ENCODE data around the gene ARHGAP4. TPM values are rescaled to one million over a fixed set of nuclear protein-coding genes. Genes with fewer than 3 reads are reported as not detected.

ARHGAP4 gene
- total and polyA plus RNA-seq, 4 experiments from 2014 or later: 65.4 to 330 (median 222) TPM

DNA sequence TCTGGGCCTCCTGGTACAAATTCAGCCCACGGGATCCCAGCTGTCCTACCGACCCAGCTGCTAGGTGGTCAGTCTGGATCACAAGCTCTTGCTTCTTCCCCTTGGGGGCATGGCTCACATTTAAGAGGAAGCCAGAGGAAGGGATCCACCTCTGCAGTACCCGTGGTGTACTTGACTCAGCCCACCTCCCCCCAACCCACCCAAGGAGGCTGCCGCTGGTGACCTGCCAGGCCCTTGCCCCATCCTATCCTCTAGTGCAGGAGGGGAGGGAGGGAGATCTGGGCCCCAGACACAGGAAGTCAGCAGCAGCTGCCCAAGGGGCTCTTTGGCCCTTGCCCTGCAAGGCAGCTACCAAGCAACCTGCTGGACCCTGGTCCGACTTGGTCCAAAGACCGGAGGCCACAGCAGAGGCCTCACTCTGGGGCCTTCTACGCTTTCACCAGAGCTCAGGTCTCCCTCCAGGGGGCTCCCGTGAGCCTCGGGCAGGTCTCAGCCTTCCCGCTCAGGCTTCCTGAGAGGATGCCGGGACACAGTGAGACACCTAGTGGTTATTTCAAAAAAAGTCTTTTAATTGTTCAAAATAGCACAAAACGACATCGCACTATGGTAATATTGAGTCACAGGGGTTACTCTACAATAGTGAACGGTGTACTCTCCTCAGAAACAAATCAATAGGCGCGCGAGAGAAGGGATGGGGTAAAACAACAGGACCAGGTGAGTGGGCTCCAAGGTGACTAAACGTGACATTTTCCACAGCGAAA lies 21.1 kb upstream of the ARHGAP4 start:
- peak; percentile 77 to 82 (median 80) for DNase-seq
- peaks cover 18% of the 10 kb centered on the region in 2 donors for H3K36me3 Mint-ChIP-seq
- peaks cover 0 to 2% (median 0%) of the 10 kb centered on the region in 8 donors for H3K9me3 Mint-ChIP-seq
- ChIA-PET POLR2A (ENCODE audit: partially characterized antibody) (interaction anchor here (0.9 to 21.2 kb wide), 8 partner anchors 20 to 184 kb away, joined by 3 to 447 read pairs (median 4); partner anchors contain the start of genes ARHGAP4, HCFC1, IRAK1 and NAA10), CTCF (ENCODE audit: partially characterized antibody) (interaction anchor here (0.7 to 10.4 kb wide), 19 partner anchors 10 to 1005 kb away, joined by 3 to 290 read pairs (median 5); partner anchors contain the start of genes ARHGAP4, HCFC1, IDH3G and NAA10)
- H3K36me3 ChIP-seq (ENCODE audit: insufficient read depth, low read length): peaks cover 21% of the 10 kb centered on the region
- H3K4me1 Mint-ChIP-seq: peaks cover 5 to 16% (median 6%) of the 10 kb centered on the region in 4 donors
- H3K27ac Mint-ChIP-seq: peak overlapping the region in 6 of 7 donors; percentile 40 to 91 (median 68)
- H3K27ac ChIP-seq (ENCODE audit: low read depth, low read length): peak overlapping the region; percentile 9
- H3K4me1 ChIP-seq (ENCODE audit: insufficient read depth, low read length): peaks cover 20% of the 10 kb centered on the region
- no peaks in the 10 kb centered on the region for H3K9me3 ChIP-seq (ENCODE audit: control insufficient read depth in 1 of 2, low read length in 2 of 2)
- no peaks in the 10 kb centered on the region for H3K27me3 Mint-ChIP-seq
- intact Hi-C loops (cut with micrococcal nuclease): loop anchor here (1.0 to 5.0 kb wide), 3 partner anchors 23 to 183 kb away; partner anchors contain the start of gene PLXNB3
- H3K4me3 Mint-ChIP-seq: no peak overlapping the region
- H3K4me3 ChIP-seq (ENCODE audit: low read length in 2 of 2): no peak overlapping the region
- H3K27me3 ChIP-seq (ENCODE audit: insufficient read depth, low read length): no peaks in the 10 kb centered on the region

DNA sequence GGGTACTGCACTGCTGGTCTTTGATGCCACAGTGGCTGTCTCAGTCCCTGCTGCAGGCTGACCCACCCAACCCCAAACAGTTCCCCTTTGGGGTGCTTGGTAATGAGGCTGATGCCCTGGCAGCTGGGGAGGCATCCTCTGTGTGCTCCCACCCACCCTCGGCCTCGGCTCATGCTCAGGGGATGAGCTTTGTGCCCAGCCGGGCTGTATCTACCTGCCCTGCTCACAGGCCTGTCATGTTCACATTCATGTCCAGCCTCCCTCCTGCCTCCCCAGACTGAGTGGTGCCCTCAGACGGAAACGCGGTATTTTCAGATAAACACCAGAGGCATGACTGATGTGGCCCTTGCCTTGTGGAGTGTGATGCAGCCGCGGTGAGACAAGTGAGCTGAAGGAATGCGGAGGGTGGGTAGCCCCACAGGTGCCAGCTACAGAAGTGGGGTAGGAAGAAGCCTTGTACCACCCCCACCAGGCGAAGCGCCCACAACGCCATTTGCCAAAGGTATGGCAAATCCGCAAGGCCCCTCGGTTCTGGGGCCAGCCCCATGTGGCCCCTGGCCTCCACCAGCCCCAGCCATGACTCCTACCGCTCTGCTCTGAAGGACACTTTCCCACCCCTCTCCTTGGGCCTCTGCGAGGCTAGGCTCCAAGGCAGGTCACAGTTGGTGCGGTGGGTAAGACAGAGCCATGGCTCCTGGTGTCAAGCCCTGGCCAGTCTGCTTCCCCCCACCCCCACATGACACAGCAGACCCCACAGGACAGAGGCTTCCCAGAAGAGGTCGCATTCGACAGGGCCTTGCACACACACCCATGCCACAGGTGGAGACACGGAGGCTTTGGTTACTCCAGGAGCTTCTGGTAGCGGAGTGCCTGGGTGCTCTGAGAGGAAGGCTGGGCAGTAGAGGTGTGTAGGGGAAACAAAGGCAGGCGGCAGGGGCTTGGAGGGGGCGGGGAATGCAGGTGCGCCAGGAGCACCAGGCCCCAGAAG lies 20.2 kb upstream of the ARHGAP4 start:
- H3K9me3 ChIP-seq (ENCODE audit: control insufficient read depth in 1 of 2, low read length in 2 of 2): no peaks in the 10 kb centered on the region
- H3K36me3 ChIP-seq (ENCODE audit: insufficient read depth, low read length): peaks cover 17% of the 10 kb centered on the region
- POLR2A ChIA-PET (ENCODE audit: partially characterized antibody): interaction anchor here (0.9 to 21.2 kb wide), 5 partner anchors 19 to 74 kb away, joined by 3 to 447 read pairs (median 4); partner anchors contain the start of genes ARHGAP4, IRAK1 and NAA10
- Mint-ChIP-seq H3K4me3 (no peak overlapping the region), H3K4me1 (peaks cover 5 to 17% (median 7%) of the 10 kb centered on the region in 4 donors), H3K27ac (peak overlapping the region in 4 of 7 donors; percentile 17 to 65 (median 52)), H3K36me3 (peaks cover 15 to 16% of the 10 kb centered on the region in 2 donors), H3K9me3 (peaks cover 0 to 2% (median 0%) of the 10 kb centered on the region in 8 donors), H3K27me3 (no peaks in the 10 kb centered on the region)
- DNase-seq: peak in 1 of 5 donors; percentile 11
- peaks cover 20% of the 10 kb centered on the region for H3K4me1 ChIP-seq (ENCODE audit: insufficient read depth, low read length)
- CTCF ChIA-PET (ENCODE audit: partially characterized antibody): interaction anchor here (0.7 to 10.4 kb wide), 18 partner anchors 9 to 1004 kb away, joined by 3 to 290 read pairs (median 5); partner anchors contain the start of genes ARHGAP4, HCFC1, IDH3G and NAA10
- no peak overlapping the region for H3K4me3 ChIP-seq (ENCODE audit: low read length in 2 of 2)
- no peaks in the 10 kb centered on the region for H3K27me3 ChIP-seq (ENCODE audit: insufficient read depth, low read length)
- no peak overlapping the region for H3K27ac ChIP-seq (ENCODE audit: low read depth, low read length)
- intact Hi-C loops (cut with micrococcal nuclease): loop anchor here (5.0 kb wide), 1 partner anchor 39 kb away; no protein-coding TSS in a partner anchor

DNA sequence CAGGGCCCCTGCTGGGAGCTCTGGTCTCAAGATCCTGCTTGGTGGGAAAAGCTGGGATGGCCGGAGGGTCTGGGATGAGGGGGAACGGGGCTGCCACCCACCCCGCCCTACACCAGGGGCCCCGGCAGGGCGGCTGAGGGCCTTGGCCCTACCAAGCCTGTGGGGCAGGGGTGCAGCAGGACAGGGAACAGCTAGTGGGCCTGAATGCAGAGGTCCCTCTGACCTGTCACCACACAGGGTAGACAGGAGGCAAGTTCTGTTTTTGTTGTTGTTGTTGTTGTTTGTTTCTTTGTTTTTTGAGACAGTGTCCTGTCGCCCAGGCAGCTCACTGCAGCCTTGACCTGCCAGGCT lies 18.7 kb upstream of the ARHGAP4 start:
- peak overlapping the region in 2 of 7 donors; percentile 58 to 70 for H3K27ac Mint-ChIP-seq
- Histone ChIP-seq H3K36me3 (ENCODE audit: insufficient read depth, low read length) (peaks cover 2% of the 10 kb centered on the region), H3K27ac (ENCODE audit: low read depth, low read length) (no peak overlapping the region), H3K9me3 (ENCODE audit: control insufficient read depth in 1 of 2, low read length in 2 of 2) (no peaks in the 10 kb centered on the region), H3K27me3 (ENCODE audit: insufficient read depth, low read length) (no peaks in the 10 kb centered on the region), H3K4me1 (ENCODE audit: insufficient read depth, low read length) (peaks cover 20% of the 10 kb centered on the region), H3K4me3 (ENCODE audit: low read length in 2 of 2) (peak overlapping the region in 1 of 2 donors; percentile 17)
- CTCF ChIA-PET (ENCODE audit: partially characterized antibody): interaction anchor here (0.6 to 10.4 kb wide), 5 partner anchors 9 to 582 kb away, joined by 3 to 290 read pairs (median 3); partner anchors contain the start of genes ARHGAP4, NAA10 and PLXNB3
- no peaks in the 10 kb centered on the region for H3K27me3 Mint-ChIP-seq
- peaks cover 5 to 19% (median 8%) of the 10 kb centered on the region in 4 donors for H3K4me1 Mint-ChIP-seq
- peak overlapping the region in 1 of 8 donors; percentile 4 for H3K4me3 Mint-ChIP-seq
- intact Hi-C loops (cut with micrococcal nuclease): loop anchor here (5.0 kb wide), 1 partner anchor 37 kb away; no protein-coding TSS in a partner anchor
- peaks cover 4 to 9% of the 10 kb centered on the region in 2 donors for H3K36me3 Mint-ChIP-seq
- DNase-seq: no peak
- H3K9me3 Mint-ChIP-seq: peaks cover 0 to 2% (median 0%) of the 10 kb centered on the region in 8 donors
- POLR2A ChIA-PET (ENCODE audit: partially characterized antibody): interaction anchor here (0.7 to 21.2 kb wide), 3 partner anchors 18 to 467 kb away, joined by 3 to 447 read pairs (median 4); partner anchors contain the start of genes ARHGAP4 and NAA10

DNA sequence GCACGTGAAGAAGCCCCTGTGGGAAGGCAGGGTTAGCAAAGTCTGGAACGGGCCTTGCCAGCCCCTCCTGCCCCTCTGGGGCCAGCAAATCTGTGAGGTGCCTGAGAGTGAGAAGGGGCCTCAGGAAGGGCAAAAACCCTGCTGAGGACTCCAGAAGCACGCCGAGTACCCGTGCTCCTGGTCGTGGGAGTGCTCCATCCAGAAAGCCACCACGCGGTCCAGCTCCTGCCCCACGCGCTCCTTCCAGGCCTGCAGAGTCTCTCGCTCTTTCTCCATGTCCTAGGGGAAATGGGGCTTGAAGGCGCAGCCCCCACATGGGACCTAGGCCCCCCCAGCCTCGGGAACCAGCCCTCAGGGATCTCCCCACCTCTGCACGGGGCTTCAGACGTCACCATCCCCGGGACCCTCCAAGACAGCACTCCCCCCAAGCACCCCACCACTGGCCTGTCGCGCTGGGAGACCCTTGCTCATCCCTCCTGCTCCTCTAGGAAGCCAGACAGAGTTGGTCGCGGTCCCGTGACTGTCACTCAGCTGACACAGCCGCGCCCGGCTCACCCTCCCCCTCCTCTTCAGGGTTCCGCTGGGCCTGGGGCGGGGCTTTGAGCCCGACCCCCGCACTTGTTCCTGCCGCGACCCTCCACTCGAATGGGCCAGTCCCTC lies 18.2 kb upstream of the ARHGAP4 start, which contains the start of gene RENBP:
RENBP (minus strand) TSS at position 504 of the 660 bp plus-strand sequence; CDS start at position 471, 33 bp downstream.
- CTCF ChIA-PET (ENCODE audit: partially characterized antibody): interaction anchor here (1.3 to 10.4 kb wide), 3 partner anchors 16 to 583 kb away, joined by 3 to 290 read pairs (median 28); partner anchors contain the start of genes ARHGAP4, NAA10 and PLXNB3

DNA sequence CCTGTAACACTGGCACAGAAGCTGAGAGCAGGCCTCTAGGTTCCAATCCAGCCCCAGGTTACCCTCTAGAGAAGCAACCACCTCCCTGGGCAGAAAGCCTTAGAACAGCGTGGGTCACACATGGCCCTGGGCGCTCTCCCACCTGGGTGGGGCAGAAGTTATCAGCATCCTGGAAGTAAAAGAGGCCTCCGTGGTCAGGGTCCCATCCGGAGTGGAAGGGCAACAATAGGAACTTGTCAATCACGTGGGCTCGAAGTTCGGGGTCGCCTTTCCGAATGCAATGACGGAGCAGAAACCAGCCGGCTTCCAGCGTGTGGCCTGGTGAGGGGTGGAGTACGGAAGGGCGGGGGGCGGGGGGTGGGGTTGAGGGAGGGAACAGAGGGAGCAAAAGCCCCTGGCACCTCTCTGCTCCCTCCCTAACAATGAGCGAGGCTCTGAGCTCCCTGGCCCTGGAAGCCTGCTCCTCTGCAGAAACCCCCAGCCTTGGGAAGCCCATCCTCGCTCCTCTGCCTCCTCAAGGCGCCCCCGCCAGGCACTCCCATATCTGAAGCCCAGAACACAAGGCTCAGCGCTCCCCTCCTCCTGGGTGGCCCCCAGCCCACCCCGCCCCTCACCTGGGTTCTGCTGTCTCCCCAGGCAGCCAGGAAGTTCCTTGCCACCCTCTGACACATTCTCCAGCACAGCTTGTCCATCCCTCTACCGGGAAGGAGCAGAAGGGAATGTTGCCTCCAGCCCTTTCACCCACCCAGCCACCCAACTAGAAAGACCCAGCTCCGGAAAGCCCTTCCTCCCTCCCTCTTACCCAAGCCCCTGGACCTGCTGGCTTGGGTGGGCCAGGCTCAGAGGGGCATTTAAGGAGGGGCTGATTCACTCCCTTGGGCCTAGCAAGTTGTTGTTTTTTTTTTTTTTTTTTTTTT lies 15.5 kb upstream of the ARHGAP4 start:
- H3K4me3 Mint-ChIP-seq: peak overlapping the region in 3 of 8 donors; percentile 10 to 55 (median 38)
- H3K9me3 Mint-ChIP-seq: peaks cover 0 to under 1% (median 0%) of the 10 kb centered on the region in 8 donors
- H3K36me3 Mint-ChIP-seq: no peaks in the 10 kb centered on the region
- ChIA-PET CTCF (ENCODE audit: partially characterized antibody) (interaction anchor here (0.6 to 10.4 kb wide), 2 partner anchors 14 to 225 kb away, joined by 3 to 290 read pairs; partner anchors contain the start of genes ARHGAP4 and NAA10), POLR2A (ENCODE audit: partially characterized antibody) (interaction anchor here (21.2 kb wide), 1 partner anchor 15 kb away, joined by 447 read pairs; the partner anchor contains the start of genes ARHGAP4 and NAA10)
- no peak for DNase-seq
- peaks cover 2 to 14% (median 5%) of the 10 kb centered on the region in 4 donors for H3K4me1 Mint-ChIP-seq
- Histone ChIP-seq H3K27me3 (ENCODE audit: insufficient read depth, low read length) (no peaks in the 10 kb centered on the region), H3K36me3 (ENCODE audit: insufficient read depth, low read length) (no peaks in the 10 kb centered on the region), H3K27ac (ENCODE audit: low read depth, low read length) (no peak overlapping the region), H3K4me3 (ENCODE audit: low read length in 2 of 2) (no peak overlapping the region), H3K4me1 (ENCODE audit: insufficient read depth, low read length) (peaks cover 15% of the 10 kb centered on the region), H3K9me3 (ENCODE audit: control insufficient read depth in 1 of 2, low read length in 2 of 2) (no peaks in the 10 kb centered on the region)
- H3K27me3 Mint-ChIP-seq: no peaks in the 10 kb centered on the region
- intact Hi-C loops (cut with micrococcal nuclease): no loop called here
- H3K27ac Mint-ChIP-seq: peak overlapping the region in 2 of 7 donors; percentile 24 to 62

More for the DNA sequence above, 18.2 kb upstream of the ARHGAP4 start, which contains the start of gene RENBP:
- intact Hi-C loops (cut with micrococcal nuclease): no loop called here
- no peaks in the 10 kb centered on the region for H3K9me3 ChIP-seq (ENCODE audit: control insufficient read depth in 1 of 2, low read length in 2 of 2)
- Mint-ChIP-seq H3K27ac (peak within 1 kb of the TSS; percentile 10 to 84 (median 77)), H3K36me3 (peaks cover 4 to 8% of the 10 kb centered on the region in 2 donors), H3K4me1 (peaks cover 5 to 19% (median 8%) of the 10 kb centered on the region in 4 donors), H3K9me3 (peaks cover 0 to under 1% (median 0%) of the 10 kb centered on the region in 8 donors), H3K27me3 (no peaks in the 10 kb centered on the region), H3K4me3 (peak within 1 kb of the TSS; percentile 69 to 89 (median 80))
- H3K27ac ChIP-seq (ENCODE audit: low read depth, low read length): peak within 1 kb of the TSS; percentile 47
- peak within 1 kb of the TSS; percentile 17 to 32 for H3K4me3 ChIP-seq (ENCODE audit: low read length in 2 of 2)
- peak in 1 of 5 donors; percentile 42 for DNase-seq
- no peaks in the 10 kb centered on the region for H3K36me3 ChIP-seq (ENCODE audit: insufficient read depth, low read length)
- peaks cover 20% of the 10 kb centered on the region for H3K4me1 ChIP-seq (ENCODE audit: insufficient read depth, low read length)
- H3K27me3 ChIP-seq (ENCODE audit: insufficient read depth, low read length): no peaks in the 10 kb centered on the region
- POLR2A ChIA-PET (ENCODE audit: partially characterized antibody): interaction anchor here (0.7 to 21.2 kb wide), 3 partner anchors 17 to 468 kb away, joined by 3 to 447 read pairs (median 3); partner anchors contain the start of genes ARHGAP4 and NAA10

All from CD4-positive, alpha-beta memory T cell (primary cell).